HG02571 (cell line): ENCODE measurements around the gene RUNX2.
"Not testable (repeated sequence)": the region's sequence is repeated elsewhere in the genome, so short reads cannot be mapped to it uniquely, and the experiment has no call there.

Source experiments
- ATAC-seq: cut with Tn5 transposase; IDR thresholded peaks from one replicate; pipeline ENCODE4 v1.9.1; 2021; ENCODE audit warnings: mild to moderate bottlenecking, moderate library complexity; ENCODE audit not compliant: unreplicated experiment

The RUNX2 gene

GRCh38 chr6:45658958-45659357 lies 330.8 kb downstream of the RUNX2 start:
- no peak for ATAC-seq

GRCh38 chr6:45661661-45662060 lies 333.5 kb downstream of the RUNX2 start:
- ATAC-seq = no peak

- no peak for ATAC-seq
These were observed 335.4 kb downstream of the RUNX2 start for GRCh38 chr6:45663251-45664221.

- ATAC-seq = no peak
These were observed 336.6 kb downstream of the RUNX2 start for GRCh38 chr6:45664707-45665106.

GRCh38 chr6:45665859-45666258 lies 337.7 kb downstream of the RUNX2 start:
- ATAC-seq = no peak

- no peak for ATAC-seq
These were observed 338.7 kb downstream of the RUNX2 start for GRCh38 chr6:45666846-45667245.

GRCh38 chr6:45667300-45667699 lies 339.2 kb downstream of the RUNX2 start:
- ATAC-seq = no peak

- no peak for ATAC-seq
These were observed 339.6 kb downstream of the RUNX2 start for GRCh38 chr6:45667766-45668165.

- ATAC-seq = no peak
These were observed 340.6 kb downstream of the RUNX2 start for GRCh38 chr6:45668705-45669104.

- not testable (repeated sequence) for ATAC-seq
These were observed 345.0 kb downstream of the RUNX2 start for GRCh38 chr6:45673167-45673566.

- not testable (repeated sequence) for ATAC-seq
These were observed 347.0 kb downstream of the RUNX2 start for GRCh38 chr6:45675166-45675565.

- no peak for ATAC-seq
These were observed 347.5 kb downstream of the RUNX2 start for GRCh38 chr6:45675634-45676033.

- no peak for ATAC-seq
These were observed 348.2 kb downstream of the RUNX2 start for GRCh38 chr6:45676380-45676779.

GRCh38 chr6:45677381-45678284 lies 349.5 kb downstream of the RUNX2 start:
- peak; percentile 41 for ATAC-seq

GRCh38 chr6:45678285-45678607 lies 350.1 kb downstream of the RUNX2 start:
- no peak for ATAC-seq

GRCh38 chr6:45679163-45679562 lies 351.0 kb downstream of the RUNX2 start:
- no peak for ATAC-seq

GRCh38 chr6:45679631-45680030 lies 351.5 kb downstream of the RUNX2 start:
- ATAC-seq = no peak

- ATAC-seq = peak; percentile 95
These were observed 353.9 kb downstream of the RUNX2 start for GRCh38 chr6:45681860-45682511.

GRCh38 chr6:45684476-45684875 lies 356.3 kb downstream of the RUNX2 start:
- ATAC-seq = no peak

GRCh38 chr6:45685076-45685475 lies 356.9 kb downstream of the RUNX2 start:
- no peak for ATAC-seq
